ENCODE data around the gene USP32.

DNA sequence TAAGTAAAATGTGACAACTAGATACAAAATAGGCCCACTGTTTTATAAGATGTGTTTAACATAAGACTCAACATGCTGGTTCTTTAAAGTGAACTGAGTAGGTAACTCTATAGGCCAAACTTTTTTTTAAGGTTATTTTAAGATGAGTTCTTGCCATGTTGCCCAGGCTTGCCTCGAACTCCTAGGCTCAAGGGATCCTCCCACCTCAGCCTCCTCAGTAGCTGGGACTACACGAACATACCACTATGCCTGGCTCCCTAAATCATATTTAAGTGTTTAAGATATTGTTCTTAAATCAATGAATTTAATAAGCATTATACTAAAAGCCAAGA, 69.9 kb downstream of the USP32 start:
- TF ChIP-seq, protein P1, sequence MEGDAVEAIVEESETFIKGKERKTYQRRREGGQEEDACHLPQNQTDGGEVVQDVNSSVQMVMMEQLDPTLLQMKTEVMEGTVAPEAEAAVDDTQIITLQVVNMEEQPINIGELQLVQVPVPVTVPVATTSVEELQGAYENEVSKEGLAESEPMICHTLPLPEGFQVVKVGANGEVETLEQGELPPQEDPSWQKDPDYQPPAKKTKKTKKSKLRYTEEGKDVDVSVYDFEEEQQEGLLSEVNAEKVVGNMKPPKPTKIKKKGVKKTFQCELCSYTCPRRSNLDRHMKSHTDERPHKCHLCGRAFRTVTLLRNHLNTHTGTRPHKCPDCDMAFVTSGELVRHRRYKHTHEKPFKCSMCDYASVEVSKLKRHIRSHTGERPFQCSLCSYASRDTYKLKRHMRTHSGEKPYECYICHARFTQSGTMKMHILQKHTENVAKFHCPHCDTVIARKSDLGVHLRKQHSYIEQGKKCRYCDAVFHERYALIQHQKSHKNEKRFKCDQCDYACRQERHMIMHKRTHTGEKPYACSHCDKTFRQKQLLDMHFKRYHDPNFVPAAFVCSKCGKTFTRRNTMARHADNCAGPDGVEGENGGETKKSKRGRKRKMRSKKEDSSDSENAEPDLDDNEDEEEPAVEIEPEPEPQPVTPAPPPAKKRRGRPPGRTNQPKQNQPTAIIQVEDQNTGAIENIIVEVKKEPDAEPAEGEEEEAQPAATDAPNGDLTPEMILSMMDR (optimal IDR thresholded peaks at IDR 0.05 in 1 of 3, IDR thresholded peaks at IDR 0.05 in 1 of 3, conservative IDR thresholded peaks at IDR 0.05 in 1 of 3; ENCODE audit: extremely low read depth in 1 of 3, insufficient read depth in 2 of 3, low read length in 3 of 3) = no peak
- no peak for TF ChIP-seq EZH2 (IDR thresholded peaks at IDR 0.05; ENCODE audit: low read length)
